HFFc6 (cell line): Measurements from ENCODE around the gene DEGS2. TPM values are rescaled to one million over a fixed set of nuclear protein-coding genes. Genes with fewer than 3 reads are reported as not detected.
"Not testable (repeated sequence)": the region's sequence is repeated elsewhere in the genome, so short reads cannot be mapped to it uniquely, and the experiment has no call there.

Experiments used
- DNase-seq: peaks from one replicate; pipeline ENCODE4 v3.0.0-alpha.2; 2018
- H3K27ac Mint-ChIP-seq: 2 replicates; pipeline ENCODE4 v1.8.0; 2020; ENCODE audit warnings: mild to moderate bottlenecking, mixed read lengths
- H3K27me3 Mint-ChIP-seq: 2 replicates; pipeline ENCODE4 v1.8.0; 2021; ENCODE audit warnings: mild to moderate bottlenecking, moderate library complexity, mixed read lengths; ENCODE audit not compliant: insufficient read depth
- H3K36me3 Mint-ChIP-seq: 2 replicates; pipeline ENCODE4 v1.8.0; 2021; ENCODE audit warnings: low read depth, mixed read lengths
- H3K4me1 Mint-ChIP-seq: 2 replicates; pipeline ENCODE4 v1.8.0; 2020; ENCODE audit warnings: low read depth, mixed read lengths
- H3K4me3 Mint-ChIP-seq: 2 replicates; pipeline ENCODE4 v1.8.0; 2020; ENCODE audit warnings: mild to moderate bottlenecking, moderate library complexity, mixed read lengths
- H3K9me3 Mint-ChIP-seq: 2 replicates; pipeline ENCODE4 v1.8.0; 2020; ENCODE audit warnings: mild to moderate bottlenecking, mixed read lengths
- total RNA-seq, 6 experiments: library from RNA; stranded (reverse); fragmentation: NEBNext Ultra II Directional; extraction: Animal tissue kit (Norgen Biotek cat#: 25700); gene quantifications; 2 replicates in 1 of 6; 3 replicates in 5 of 6; pipeline ENCODE4 v1.2.3, GENCODE V29; 2021
- TF ChIP-seq, protein P1 (sequence below): fragments of 200-600 bp; sonication (generic); IDR thresholded peaks from 2 replicates; pipeline ENCODE4 v1.5.0; 2021; ENCODE audit warnings: antibody characterized with exemption, mild to moderate bottlenecking

The DEGS2 gene
- total RNA-seq, 6 experiments from 2014 or later, result not detected

- Mint-ChIP-seq H3K4me1 (no peaks in the 10 kb centered on the region), H3K27ac (no peak overlapping the region), H3K36me3 (no peaks in the 10 kb centered on the region; the same call in 1 of the 2 replicates), H3K27me3 (peaks cover 26% of the 10 kb centered on the region), H3K9me3 (no peaks in the 10 kb centered on the region), H3K4me3 (no peak overlapping the region)
- no peak for DNase-seq
- TF ChIP-seq, protein P1, sequence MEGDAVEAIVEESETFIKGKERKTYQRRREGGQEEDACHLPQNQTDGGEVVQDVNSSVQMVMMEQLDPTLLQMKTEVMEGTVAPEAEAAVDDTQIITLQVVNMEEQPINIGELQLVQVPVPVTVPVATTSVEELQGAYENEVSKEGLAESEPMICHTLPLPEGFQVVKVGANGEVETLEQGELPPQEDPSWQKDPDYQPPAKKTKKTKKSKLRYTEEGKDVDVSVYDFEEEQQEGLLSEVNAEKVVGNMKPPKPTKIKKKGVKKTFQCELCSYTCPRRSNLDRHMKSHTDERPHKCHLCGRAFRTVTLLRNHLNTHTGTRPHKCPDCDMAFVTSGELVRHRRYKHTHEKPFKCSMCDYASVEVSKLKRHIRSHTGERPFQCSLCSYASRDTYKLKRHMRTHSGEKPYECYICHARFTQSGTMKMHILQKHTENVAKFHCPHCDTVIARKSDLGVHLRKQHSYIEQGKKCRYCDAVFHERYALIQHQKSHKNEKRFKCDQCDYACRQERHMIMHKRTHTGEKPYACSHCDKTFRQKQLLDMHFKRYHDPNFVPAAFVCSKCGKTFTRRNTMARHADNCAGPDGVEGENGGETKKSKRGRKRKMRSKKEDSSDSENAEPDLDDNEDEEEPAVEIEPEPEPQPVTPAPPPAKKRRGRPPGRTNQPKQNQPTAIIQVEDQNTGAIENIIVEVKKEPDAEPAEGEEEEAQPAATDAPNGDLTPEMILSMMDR, result no peak
Observed at GRCh38 chr14:100160534-100160916, 1.1 kb upstream of the DEGS2 start.

- H3K4me1 Mint-ChIP-seq, result no peaks in the 10 kb centered on the region
- peaks cover 4% of the 10 kb centered on the region for H3K36me3 Mint-ChIP-seq
- TF ChIP-seq, protein P1, result no peak
- no peak for DNase-seq
- H3K9me3 Mint-ChIP-seq, result peaks cover 5% of the 10 kb centered on the region
- peaks cover 27% of the 10 kb centered on the region for H3K27me3 Mint-ChIP-seq
- H3K27ac Mint-ChIP-seq, result no peak overlapping the region
- no peak overlapping the region for H3K4me3 Mint-ChIP-seq
Observed at GRCh38 chr14:100159865-100160533, 554 bp upstream of the DEGS2 start.

DNA sequence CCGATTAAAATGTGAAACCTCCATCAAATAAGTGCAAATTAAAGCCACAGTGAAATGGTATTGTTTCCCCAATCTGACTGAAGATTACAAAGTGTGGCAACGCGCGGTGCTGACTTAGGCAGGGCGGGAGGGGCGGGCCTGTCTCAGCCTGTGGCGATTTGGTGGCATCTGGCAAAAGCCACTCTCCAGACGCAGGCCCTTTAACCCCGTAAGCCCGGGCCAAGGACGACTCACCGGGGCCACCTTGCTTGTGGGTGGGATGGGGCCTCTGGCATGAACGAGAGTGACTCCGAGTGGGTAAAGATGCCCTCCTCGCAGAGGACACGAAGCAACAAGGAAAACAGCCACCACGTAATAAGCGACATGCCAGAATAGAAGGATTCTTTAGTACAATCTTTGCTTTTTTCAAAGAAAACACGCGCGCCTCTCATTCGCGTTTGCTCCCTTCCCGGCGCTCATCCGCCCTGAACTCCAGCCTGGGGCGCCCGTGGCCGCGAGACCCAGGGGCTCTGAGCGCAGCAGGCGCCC lies 815 bp downstream of the DEGS2 start:
- no peak overlapping the region for H3K4me3 Mint-ChIP-seq

DNA sequence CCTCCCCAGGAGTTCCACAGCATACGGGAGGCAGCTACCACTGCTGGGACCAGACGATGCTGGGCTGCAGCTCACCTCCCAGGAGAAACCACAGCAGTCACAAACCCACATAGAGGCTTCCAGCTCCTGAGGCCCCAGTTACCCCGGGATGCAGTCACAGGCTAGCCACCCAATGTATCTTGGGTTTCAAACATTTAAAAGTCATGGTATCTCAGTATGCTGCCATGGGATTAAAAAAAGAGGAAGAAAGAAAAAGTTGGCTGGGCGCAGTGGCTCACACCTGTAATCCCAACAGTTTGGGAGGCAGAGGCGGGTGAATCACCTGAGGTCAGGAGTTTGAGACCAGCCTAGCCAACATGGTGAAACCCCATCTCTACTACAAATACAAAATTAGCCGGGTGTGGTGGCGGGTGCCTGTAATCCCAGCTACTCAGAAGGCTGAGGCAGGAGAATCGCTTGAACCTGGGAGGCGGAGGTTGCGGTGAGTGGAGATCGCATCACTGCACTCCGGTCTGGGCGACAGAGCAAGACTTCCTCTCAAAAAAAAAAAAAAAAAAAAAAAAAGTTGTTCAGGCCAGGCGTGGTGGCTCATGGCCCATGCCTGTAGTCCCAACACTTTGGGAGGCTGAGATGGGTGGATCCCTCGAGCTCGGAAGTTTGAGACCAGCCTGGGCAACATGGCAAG lies 1.8 kb downstream of the DEGS2 start:
- DNase-seq, H3K27ac Mint-ChIP-seq, H3K4me1 Mint-ChIP-seq, H3K36me3 Mint-ChIP-seq, H3K4me3 Mint-ChIP-seq: not testable (repeated sequence)
- peaks cover 29% of the 10 kb centered on the region for H3K27me3 Mint-ChIP-seq
- H3K9me3 Mint-ChIP-seq, result peaks cover 17% of the 10 kb centered on the region

More for the DNA sequence above, 815 bp downstream of the DEGS2 start:
- peaks cover 7% of the 10 kb centered on the region for H3K36me3 Mint-ChIP-seq
- peaks cover 29% of the 10 kb centered on the region for H3K27me3 Mint-ChIP-seq
- no peak overlapping the region for H3K27ac Mint-ChIP-seq
- H3K9me3 Mint-ChIP-seq, result peaks cover 17% of the 10 kb centered on the region
- no peak for DNase-seq
- H3K4me1 Mint-ChIP-seq, result no peaks in the 10 kb centered on the region
- TF ChIP-seq, protein P1, result no peak

DNA sequence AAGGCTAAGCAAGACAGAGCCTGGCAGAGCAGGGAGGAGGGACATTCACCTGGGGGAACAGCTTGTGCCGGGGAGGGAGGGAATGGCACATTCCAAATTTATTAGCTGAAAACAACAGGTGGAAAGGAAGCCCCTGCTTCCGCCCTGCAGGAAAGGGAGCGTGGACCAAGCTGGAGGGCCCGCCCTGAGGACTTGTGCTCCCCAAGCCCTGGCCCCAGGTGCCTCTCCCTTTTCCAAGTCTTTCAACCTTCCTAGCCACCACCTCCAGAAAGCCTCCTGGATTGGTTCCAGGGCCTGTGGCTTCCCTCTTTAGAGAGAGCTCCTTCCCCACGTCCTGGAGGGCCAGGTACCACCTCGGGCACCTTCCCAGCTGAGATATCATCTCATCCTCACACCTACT lies 2.7 kb downstream of the DEGS2 start:
- Mint-ChIP-seq H3K27ac (no peak overlapping the region), H3K36me3 (peaks cover 7% of the 10 kb centered on the region), H3K4me1 (no peaks in the 10 kb centered on the region)

More for the DNA sequence above, 2.7 kb downstream of the DEGS2 start:
- DNase-seq, result no peak
- H3K4me3 Mint-ChIP-seq, result no peak overlapping the region
- TF ChIP-seq, protein P1, result no peak
- peaks cover 29% of the 10 kb centered on the region for H3K27me3 Mint-ChIP-seq
- peaks cover 17% of the 10 kb centered on the region for H3K9me3 Mint-ChIP-seq
